ENCODE measurements around the gene GPD2.

GRCh38 chr2:156622491-156622890 is 186.3 kb downstream of the GPD2 start:
- TF ChIP-seq EZH2 (IDR thresholded peaks at IDR 0.05) (no peak), POLR2AphosphoS5 (IDR thresholded peaks at IDR 0.05; ENCODE audit: borderline replicate concordance, low read depth, low read length) (no peak), FOXP2 (optimal IDR thresholded peaks at IDR 0.05; ENCODE audit: control extremely low read depth, extremely low read length, insufficient read depth) (no peak)
